Smooth muscle cell (in vitro differentiated cells): ENCODE measurements around the gene JCAD. TPM values are rescaled to one million over a fixed set of nuclear protein-coding genes. Genes with fewer than 3 reads are reported as not detected.

Experiments
- DNase-seq: peaks from one replicate; lab custom pipeline; 2025; ENCODE audit not compliant: unreplicated experiment; lab: John Stamatoyannopoulos, UW
- H2AFZ ChIP-seq: fragments of 200-600 bp; sonication (generic); 2 replicates; pipeline ENCODE4 v1.6.0; 2016; ENCODE audit warnings: antibody characterized with exemption, low read depth, mild to moderate bottlenecking
- H3F3A ChIP-seq: fragments of 200-600 bp; sonication (generic); 2 replicates; pipeline ENCODE4 v1.6.0; 2017; ENCODE audit warnings: antibody characterized with exemption, low read depth
- H3K27ac ChIP-seq: fragments of 200-600 bp; sonication (generic); 2 replicates; pipeline ENCODE4 v1.5.1; 2016; ENCODE audit warnings: low read depth, mild to moderate bottlenecking
- H3K27me3 ChIP-seq: fragments of 200-600 bp; sonication (generic); 2 replicates; pipeline ENCODE4 v1.6.1; 2016; ENCODE audit warnings: low read depth, mild to moderate bottlenecking
- H3K36me3 ChIP-seq: fragments of 200-600 bp; sonication (generic); 2 replicates; pipeline ENCODE4 v1.5.1; 2016; ENCODE audit warnings: low read depth
- H3K4me1 ChIP-seq: fragments of 200-600 bp; sonication (generic); 2 replicates; pipeline ENCODE4 v1.5.1; 2016; ENCODE audit warnings: low read depth
- H3K4me2 ChIP-seq: fragments of 200-600 bp; sonication (generic); 2 replicates; pipeline ENCODE4 v1.6.0; 2016; ENCODE audit warnings: mild to moderate bottlenecking
- H3K4me3 ChIP-seq: fragments of 200-600 bp; sonication (generic); 2 replicates; pipeline ENCODE4 v1.5.1; 2016; ENCODE audit warnings: mild to moderate bottlenecking
- H3K79me2 ChIP-seq: fragments of 200-600 bp; sonication (generic); 2 replicates; pipeline ENCODE4 v1.6.0; 2016; ENCODE audit warnings: low read depth, mild to moderate bottlenecking
- H3K9ac ChIP-seq: fragments of 200-600 bp; sonication (generic); 2 replicates; pipeline ENCODE4 v1.6.0; 2016; ENCODE audit warnings: low read depth
- H3K9me3 ChIP-seq: fragments of 200-600 bp; sonication (generic); replicated peaks from 2 replicates; pipeline ENCODE4 v1.5.1; 2016; ENCODE audit warnings: low read depth
- H4K20me1 ChIP-seq: fragments of 200-600 bp; sonication (generic); 2 replicates; pipeline ENCODE4 v1.6.0; 2016; ENCODE audit warnings: low read depth
- CTCF ChIP-seq: fragments of 200-600 bp; sonication (generic); IDR thresholded peaks from 2 replicates; pipeline ENCODE4 v1.5.1; 2017; ENCODE audit warnings: borderline replicate concordance, mild to moderate bottlenecking, antibody characterized with exemption; ENCODE audit not compliant: insufficient read depth, poor library complexity, severe bottlenecking
- WGBS: methylation state at CpG from one replicate; pipeline ENCODE4 v1.1.7; 2016; ENCODE audit warnings: low lambda C conversion rate; 5-methylcytosine and 5-hydroxymethylcytosine counted together
- polyA plus RNA-seq: library from polyadenylated mRNA; unstranded; fragments of >200 nt; fragmentation: Nextera tagmentation; extraction: Ambion mirVana; gene quantifications from 2 replicates; pipeline ENCODE4 v1.2.1, GENCODE V29; 2016
- total RNA-seq: library from RNA; depleted of rRNA; stranded (reverse); fragments of >200 nt; gene quantifications from 2 replicates; pipeline ENCODE4 v1.2.3, GENCODE V29; 2014

Gene JCAD
- total and polyA plus RNA-seq, 2 experiments from 2014 or later = 7.5 to 7.8 TPM

GRCh38 chr10:29994811-29995210, 64.6 kb downstream of the JCAD start:
- no peaks in the 10 kb centered on the region for H3K36me3 ChIP-seq
- no peak overlapping the region for H3K27ac ChIP-seq
- no peak overlapping the region for H3K9ac ChIP-seq
- TF ChIP-seq CTCF = no peak
- peaks cover 7% of the 10 kb centered on the region for H3F3A ChIP-seq
- no peak overlapping the region for H2AFZ ChIP-seq
- no peak overlapping the region for H3K4me2 ChIP-seq
- H3K79me2 ChIP-seq = no peaks in the 10 kb centered on the region
- H3K27me3 ChIP-seq = no peaks in the 10 kb centered on the region
- no peaks in the 10 kb centered on the region for H3K4me1 ChIP-seq
- no peaks in the 10 kb centered on the region for H3K9me3 ChIP-seq
- no peaks in the 10 kb centered on the region for H4K20me1 ChIP-seq
- H3K4me3 ChIP-seq = no peak overlapping the region
- no peak for DNase-seq
- 75% methylated on average over 4 of the region's 4 CpGs for WGBS

- Histone ChIP-seq H2AFZ (peak overlapping the region; percentile 56), H3K9ac (no peak overlapping the region), H3K9me3 (no peaks in the 10 kb centered on the region), H3K4me3 (no peak overlapping the region), H3K4me2 (peak overlapping the region; percentile 43), H3K27ac (peak overlapping the region; percentile 27), H4K20me1 (no peaks in the 10 kb centered on the region), H3K4me1 (no peaks in the 10 kb centered on the region), H3F3A (peaks cover 7% of the 10 kb centered on the region), H3K79me2 (no peaks in the 10 kb centered on the region), H3K36me3 (no peaks in the 10 kb centered on the region), H3K27me3 (no peaks in the 10 kb centered on the region)
- no peak for TF ChIP-seq CTCF
- WGBS = 39% methylated on average over 18 of the region's 18 CpGs
- DNase-seq = no peak
Observed at GRCh38 chr10:29993319-29993915, 66.0 kb downstream of the JCAD start.

GRCh38 chr10:29992914-29993313, 66.5 kb downstream of the JCAD start:
- DNase-seq = no peak
- H3K27ac ChIP-seq = peak overlapping the region; percentile 27
- 67% methylated on average over 4 of the region's 4 CpGs for WGBS
- no peaks in the 10 kb centered on the region for H4K20me1 ChIP-seq
- no peaks in the 10 kb centered on the region for H3K9me3 ChIP-seq
- H3K4me3 ChIP-seq = no peak overlapping the region
- no peak overlapping the region for H3K9ac ChIP-seq
- peaks cover 12% of the 10 kb centered on the region for H3F3A ChIP-seq
- H2AFZ ChIP-seq = peak overlapping the region; percentile 56
- no peaks in the 10 kb centered on the region for H3K79me2 ChIP-seq
- H3K4me1 ChIP-seq = no peaks in the 10 kb centered on the region
- H3K4me2 ChIP-seq = peak overlapping the region; percentile 43
- no peaks in the 10 kb centered on the region for H3K27me3 ChIP-seq
- TF ChIP-seq CTCF = no peak
- no peaks in the 10 kb centered on the region for H3K36me3 ChIP-seq

GRCh38 chr10:29991382-29991781, 68.0 kb downstream of the JCAD start:
- Histone ChIP-seq H3K4me2 (no peak overlapping the region), H3K36me3 (no peaks in the 10 kb centered on the region), H3K4me3 (no peak overlapping the region), H3K27me3 (no peaks in the 10 kb centered on the region), H3K4me1 (no peaks in the 10 kb centered on the region), H3K9ac (no peak overlapping the region), H3K9me3 (no peaks in the 10 kb centered on the region), H3K79me2 (no peaks in the 10 kb centered on the region), H4K20me1 (no peaks in the 10 kb centered on the region), H3K27ac (no peak overlapping the region), H3F3A (peaks cover 14% of the 10 kb centered on the region), H2AFZ (no peak overlapping the region)
- 100% methylated on average over 3 of the region's 3 CpGs for WGBS
- DNase-seq = no peak
- TF ChIP-seq CTCF = no peak
